Aorta (tissue), 5 donors: ENCODE measurements around the gene UBR7. TPM values are rescaled to one million over a fixed set of nuclear protein-coding genes. Genes with fewer than 3 reads are reported as not detected.
"Not testable (repeated sequence)": the region's sequence is repeated elsewhere in the genome, so short reads cannot be mapped to it uniquely, and the experiment has no call there.

Source experiments
- ATAC-seq: fragments of 200-7000 bp; cut with Tn5 transposase; one replicate; pipeline ENCODE4 v1.9.1; 2022; ENCODE audit warnings: moderate library complexity; ENCODE audit not compliant: low FRiP score
- DNase-seq, 2 donors: peaks; one replicate each; pipeline ENCODE4 v3.0.0-alpha.2; 2020
- H3K27ac ChIP-seq, 2 donors: one replicate each; pipeline ENCODE4 v1.5.1; 2013; ENCODE audit warnings: low read length in 2 of 2, mild to moderate bottlenecking in 2 of 2, moderate library complexity in 2 of 2, control low read depth in 1 of 2, inconsistent platforms in 1 of 2, low read depth in 1 of 2
- H3K27me3 ChIP-seq, 2 donors: one replicate each; pipeline ENCODE4 v1.6.1; 2013; ENCODE audit warnings: control low read depth in 1 of 2, low read length in 1 of 2, mild to moderate bottlenecking in 1 of 2, moderate library complexity in 1 of 2; ENCODE audit not compliant: insufficient read depth in 2 of 2, control insufficient read depth in 1 of 2
- H3K36me3 ChIP-seq, 2 donors: one replicate each; pipeline ENCODE4 v1.6.1; 2013; ENCODE audit warnings: control low read depth in 1 of 2, low read length in 1 of 2, mild to moderate bottlenecking in 1 of 2; ENCODE audit not compliant: insufficient read depth in 2 of 2, control insufficient read depth in 1 of 2
- H3K4me1 ChIP-seq, 2 donors: one replicate each; pipeline ENCODE4 v1.6.1; 2013; ENCODE audit warnings: low read length in 2 of 2, control low read depth in 1 of 2, mild to moderate bottlenecking in 1 of 2, moderate library complexity in 1 of 2; ENCODE audit not compliant: insufficient read depth in 2 of 2, control insufficient read depth in 1 of 2
- H3K4me3 ChIP-seq, 2 donors: one replicate each; pipeline ENCODE4 v1.5.1; 2013; ENCODE audit warnings: low read length in 2 of 2, control low read depth in 1 of 2, mild to moderate bottlenecking in 1 of 2
- H3K9me3 ChIP-seq: one replicate; pipeline ENCODE4 v1.6.1; 2013; ENCODE audit warnings: mild to moderate bottlenecking, low read length; ENCODE audit not compliant: control insufficient read depth
- WGBS, 2 donors: extraction: QIAGEN DNeasy Blood & Tissue Kit; methylation state at CpG; one replicate each; pipeline ENCODE4 v1.1.7; 2013; 5-methylcytosine and 5-hydroxymethylcytosine counted together
- intact Hi-C, 2 donors: fragments of 100-400 bp; cut with DNase I; formaldehyde crosslinking; loops; one replicate each; pipeline versions ENCODE4 v1.14.2 to v1.15.0; 2022
- polyA plus RNA-seq, 2 donors: library from polyadenylated mRNA; stranded (reverse); fragments of 200-250 nt; gene quantifications; one replicate each; pipeline ENCODE4 v1.2.3, GENCODE V29; 2013
- total RNA-seq, 2 donors: library from RNA; stranded (reverse); fragmentation: NEBNext Ultra II Directional; extraction: Animal tissue kit (Norgen Biotek cat#: 25700); gene quantifications; one replicate each; pipeline ENCODE4 v1.2.1, GENCODE V29; 2021
- donor health status: healthy with polysubstance abuse.
- donor health status: Bipolar disorder and iron deficiency.
- donor health status: DM: no; HTN: no; CAD: no.
- donor health status: DM: no; HTN: no; CAD: no.
- donor health status: DM: yes; HTN: yes; CAD: no.

The UBR7 gene
- total and polyA plus RNA-seq, 4 donors: 14.7 to 18.5 (median 16.9) TPM

GRCh38 chr14:93168610-93169009 lies 38.4 kb upstream of the UBR7 start:
- H3K27me3 ChIP-seq, intact Hi-C loops, ATAC-seq, H3K27ac ChIP-seq, DNase-seq, H3K36me3 ChIP-seq, H3K4me1 ChIP-seq, H3K9me3 ChIP-seq, H3K4me3 ChIP-seq: not testable (repeated sequence)
- 86 to 89% methylated on average over 9 of the region's 9 CpGs for WGBS, 2 donors

GRCh38 chr14:93169619-93170018 lies 37.4 kb upstream of the UBR7 start:
- H3K4me3 ChIP-seq, H3K36me3 ChIP-seq, H3K27me3 ChIP-seq, DNase-seq, H3K27ac ChIP-seq, intact Hi-C loops, ATAC-seq, H3K4me1 ChIP-seq, H3K9me3 ChIP-seq: not testable (repeated sequence)
- WGBS, 2 donors: 70 to 75% methylated on average over 6 of the region's 6 CpGs

DNA sequence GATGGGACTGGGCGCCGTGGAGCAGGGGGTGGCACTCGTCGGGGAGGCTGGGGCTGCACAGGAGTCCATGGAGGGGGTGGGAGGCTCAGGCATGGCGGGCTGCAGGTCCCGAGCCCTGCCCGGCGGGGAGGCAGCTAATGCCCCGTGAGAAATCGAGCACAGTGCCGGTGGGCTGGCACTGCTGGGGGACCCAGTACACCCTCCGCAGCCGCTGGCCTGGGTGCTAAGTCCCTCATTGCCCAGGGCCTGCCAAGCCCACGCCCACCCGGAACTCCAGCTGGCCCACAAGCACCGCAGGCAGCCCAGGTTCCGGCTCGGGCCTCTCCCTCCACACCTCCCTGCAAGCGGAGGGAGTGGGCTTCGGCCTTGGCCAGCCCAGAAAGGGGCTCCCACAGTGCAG lies 36.9 kb upstream of the UBR7 start:
- H3K27me3 ChIP-seq, H3K9me3 ChIP-seq, intact Hi-C loops, H3K4me3 ChIP-seq, ATAC-seq, H3K4me1 ChIP-seq, H3K36me3 ChIP-seq, H3K27ac ChIP-seq, DNase-seq: not testable (repeated sequence)
- 95 to 97% methylated on average over 20 of the region's 20 CpGs for WGBS, 2 donors

DNA sequence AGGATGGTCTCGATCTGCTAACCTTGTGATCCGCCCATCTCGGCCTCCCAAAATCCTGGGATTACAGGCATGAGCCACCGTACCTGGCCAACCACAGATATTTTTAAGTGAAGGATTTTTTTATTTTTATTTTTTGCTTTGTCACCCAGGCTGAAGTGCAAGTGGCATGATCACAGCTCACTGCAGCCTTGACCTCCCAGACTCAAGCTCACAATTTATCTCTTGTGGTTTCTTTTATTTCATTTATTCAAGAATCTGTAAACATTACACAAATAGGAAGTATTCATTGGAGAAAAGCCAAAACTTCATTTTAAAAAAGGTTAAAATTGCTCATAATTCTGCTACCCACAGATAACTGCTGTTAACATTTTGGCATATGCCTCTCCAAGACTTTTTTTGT lies 35.7 kb upstream of the UBR7 start:
- Histone ChIP-seq H3K4me1 (no peaks in the 10 kb centered on the region), H3K36me3 (no peaks in the 10 kb centered on the region), H3K27me3 (no peaks in the 10 kb centered on the region), H3K4me3 (no peak overlapping the region), H3K9me3 (no peaks in the 10 kb centered on the region), H3K27ac (no peak overlapping the region)
- 88 to 93% methylated on average over 4 of the region's 4 CpGs for WGBS, 2 donors
- intact Hi-C loops: no loop called here
- ATAC-seq (no peak), DNase-seq (no peak)

DNA sequence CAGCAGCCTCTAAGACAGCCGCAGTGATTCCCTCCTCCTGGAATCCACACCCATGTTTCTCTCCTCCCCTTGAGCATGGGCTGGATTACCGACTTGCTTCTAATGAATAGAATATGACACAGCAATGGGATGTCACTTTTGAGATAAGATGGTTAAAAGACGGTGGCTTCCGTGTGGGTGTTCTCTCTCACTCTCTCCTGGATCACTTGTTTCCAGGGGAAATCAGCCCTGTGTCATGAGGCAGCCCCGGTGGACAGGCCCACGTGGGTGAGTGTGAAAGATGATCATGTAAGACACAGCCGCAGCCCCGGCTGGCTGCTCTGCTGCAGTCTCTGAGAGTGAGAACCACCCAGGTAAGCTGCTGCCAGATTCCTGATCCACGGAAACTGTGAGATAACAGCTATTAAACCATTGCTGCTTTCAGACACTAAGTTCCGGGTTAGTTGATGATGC lies 33.1 kb upstream of the UBR7 start:
- intact Hi-C loops: no loop called here
- DNase-seq (no peak), ATAC-seq (no peak)
- no peaks in the 10 kb centered on the region for H3K9me3 ChIP-seq
- no peak overlapping the region for H3K4me3 ChIP-seq
- WGBS, 2 donors: 51% methylated on average over 10 of the region's 10 CpGs
- no peak overlapping the region for H3K27ac ChIP-seq
- H3K27me3 ChIP-seq: no peaks in the 10 kb centered on the region
- no peaks in the 10 kb centered on the region for H3K36me3 ChIP-seq
- no peaks in the 10 kb centered on the region for H3K4me1 ChIP-seq

- 74% methylated on average over 5 of the region's 5 CpGs for WGBS, 2 donors
- H3K4me1 ChIP-seq, H3K27me3 ChIP-seq, ATAC-seq, H3K4me3 ChIP-seq, DNase-seq, H3K9me3 ChIP-seq, H3K27ac ChIP-seq, H3K36me3 ChIP-seq, intact Hi-C loops: not testable (repeated sequence)
Measured at GRCh38 chr14:93174731-93175130, 32.3 kb upstream of the UBR7 start.

- H3K4me3 ChIP-seq: no peak overlapping the region
- H3K36me3 ChIP-seq: no peaks in the 10 kb centered on the region
- intact Hi-C loops: no loop called here
- no peaks in the 10 kb centered on the region for H3K4me1 ChIP-seq
- H3K9me3 ChIP-seq: no peaks in the 10 kb centered on the region
- no peaks in the 10 kb centered on the region for H3K27me3 ChIP-seq
- 83 to 84% methylated on average over 6 of the region's 6 CpGs for WGBS, 2 donors
- ATAC-seq: no peak
- H3K27ac ChIP-seq: no peak overlapping the region
- no peak for DNase-seq
Measured at GRCh38 chr14:93175492-93175891, 31.6 kb upstream of the UBR7 start.

DNA sequence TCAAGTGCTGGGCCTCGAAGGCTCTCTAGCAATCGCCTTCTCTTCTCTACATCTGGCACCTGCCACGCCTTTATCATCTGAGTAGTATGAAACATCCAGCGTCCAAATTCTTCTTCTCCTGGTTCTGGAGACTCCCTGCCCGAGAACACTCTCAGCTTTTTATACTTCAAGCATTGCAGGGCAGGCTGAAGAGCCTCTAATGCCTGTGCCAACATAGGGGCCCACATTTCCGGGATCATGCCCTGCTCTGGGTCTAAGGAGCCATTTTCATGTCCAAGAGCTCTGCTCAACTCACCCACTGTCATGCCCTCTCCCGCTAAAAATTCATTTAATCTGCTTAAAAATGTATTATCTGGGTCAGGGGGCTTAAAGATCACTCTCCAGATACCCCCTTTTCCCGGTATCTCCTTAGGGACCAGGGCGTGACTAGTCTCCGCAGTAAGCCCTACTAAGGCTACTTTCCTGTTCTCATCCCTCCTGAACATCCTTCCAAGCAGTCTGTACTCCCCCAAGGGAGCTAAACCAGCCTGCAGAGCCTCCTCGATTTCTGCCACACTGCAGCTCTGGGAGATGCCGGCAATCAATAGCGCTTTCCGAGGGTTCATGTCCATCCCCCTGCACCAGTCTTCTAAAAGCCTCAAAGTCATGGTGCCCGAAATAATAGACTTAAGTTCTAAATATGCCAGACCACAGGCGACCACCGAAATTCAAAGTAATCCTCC lies 23.3 kb upstream of the UBR7 start:
- intact Hi-C loops: loop anchor here in 1 of 2 donors (2.0 kb wide), 1 partner anchor 23 kb away; the partner anchor contains the start of genes GON7 and UBR7
- no peaks in the 10 kb centered on the region for H3K9me3 ChIP-seq
- H3K27me3 ChIP-seq: no peaks in the 10 kb centered on the region
- 43 to 44% methylated on average over 17 of the region's 17 CpGs for WGBS, 2 donors
- H3K4me3 ChIP-seq: peak overlapping the region in 1 of 2 donors; percentile 47
- DNase-seq: no peak
- H3K27ac ChIP-seq: no peak overlapping the region
- H3K36me3 ChIP-seq: no peaks in the 10 kb centered on the region
- ATAC-seq: no peak
- H3K4me1 ChIP-seq: peaks cover 0 to 2% of the 10 kb centered on the region in 2 donors
